CD8-positive, alpha-beta memory T cell (primary cell): ENCODE measurements around the gene ZMYM4. TPM values are rescaled to one million over a fixed set of nuclear protein-coding genes. Genes with fewer than 3 reads are reported as not detected.

ENCODE experiments used
- CTCF ChIA-PET: fragments of 350-600 bp; sonication (Branson Sonifier 250); formaldehyde crosslinking; loops from one replicate; lab custom pipeline; 2021; ENCODE audit warnings: antibody characterized with exemption; lab: Charles Lee
- POLR2A ChIA-PET: fragments of 350-600 bp; sonication (Branson Sonifier 250); formaldehyde crosslinking; loops from one replicate; lab custom pipeline; 2021; ENCODE audit warnings: antibody characterized with exemption; lab: Charles Lee
- DNase-seq, 5 donors: peaks; one replicate each; pipeline versions ENCODE4 v3.0.0 to v3.0.0-alpha.2; 2020 to 2022; ENCODE audit warnings: mixed read lengths in 1 of 5
- H3K27ac ChIP-seq: one replicate; pipeline ENCODE4 v1.7.0; 2013; ENCODE audit warnings: low read depth, mild to moderate bottlenecking, low read length, moderate library complexity
- H3K27me3 ChIP-seq: 2 replicates; pipeline ENCODE4 v1.7.0; 2013; ENCODE audit warnings: low read length, mild to moderate bottlenecking; ENCODE audit not compliant: insufficient read depth, poor library complexity, severe bottlenecking
- H3K36me3 ChIP-seq: 2 replicates; pipeline ENCODE4 v1.7.0; 2013; ENCODE audit warnings: mild to moderate bottlenecking, low read length, moderate library complexity; ENCODE audit not compliant: insufficient read depth
- H3K4me1 ChIP-seq: 2 replicates; pipeline ENCODE4 v1.7.0; 2013; ENCODE audit warnings: mild to moderate bottlenecking, low read length, moderate library complexity; ENCODE audit not compliant: insufficient read depth
- H3K4me3 ChIP-seq: 2 replicates; pipeline ENCODE4 v1.7.0; 2013; ENCODE audit warnings: mild to moderate bottlenecking, low read length
- H3K9me3 ChIP-seq: 2 replicates; pipeline ENCODE4 v1.7.0; 2013; ENCODE audit warnings: mild to moderate bottlenecking, low read length
- H3K27ac Mint-ChIP-seq, 8 donors: one replicate each; pipeline ENCODE4 v1.8.0; 2020 to 2021; ENCODE audit warnings: mixed read lengths in 8 of 8, mild to moderate bottlenecking in 6 of 8, inconsistent platforms in 3 of 8, moderate library complexity in 3 of 8
- H3K27me3 Mint-ChIP-seq, 2 donors: one replicate each; pipeline ENCODE4 v1.8.0; 2020 to 2021; ENCODE audit warnings: mixed read lengths in 2 of 2, mild to moderate bottlenecking in 1 of 2, moderate library complexity in 1 of 2
- H3K36me3 Mint-ChIP-seq, 3 donors: one replicate each; pipeline ENCODE4 v1.8.0; 2020 to 2021; ENCODE audit warnings: mixed read lengths in 3 of 3, inconsistent platforms in 1 of 3, mild to moderate bottlenecking in 1 of 3
- H3K4me1 Mint-ChIP-seq, 3 donors: one replicate each; pipeline ENCODE4 v1.8.0; 2020 to 2021; ENCODE audit warnings: mixed read lengths in 3 of 3, inconsistent platforms in 1 of 3, mild to moderate bottlenecking in 1 of 3
- H3K4me3 Mint-ChIP-seq, 7 donors: one replicate each; pipeline ENCODE4 v1.8.0; 2020 to 2021; ENCODE audit warnings: mixed read lengths in 7 of 7, mild to moderate bottlenecking in 6 of 7, moderate library complexity in 4 of 7, inconsistent platforms in 2 of 7
- H3K9me3 Mint-ChIP-seq, 5 donors: one replicate each; pipeline ENCODE4 v1.8.0; 2020 to 2022; ENCODE audit warnings: mixed read lengths in 5 of 5, mild to moderate bottlenecking in 3 of 5, moderate library complexity in 2 of 5, inconsistent platforms in 1 of 5
- polyA plus RNA-seq: library from polyadenylated mRNA; unstranded; fragments of 300-500 nt; fragmentation: Illumina TruSeq; gene quantifications from one replicate; pipeline ENCODE4 v1.2.3, GENCODE V29; 2021
- total RNA-seq, 2 experiments: library from RNA; stranded (reverse); gene quantifications; one replicate each; pipeline ENCODE4 v1.2.3, GENCODE V29; 2021

ZMYM4 gene
- total and polyA plus RNA-seq, 3 experiments from 2014 or later, result 25.5 to 30.9 (median 26.2) TPM

GRCh38 chr1:35398739-35399138 lies 130.2 kb downstream of the ZMYM4 start:
- peaks cover 15 to 71% (median 31%) of the 10 kb centered on the region in 3 donors for H3K36me3 Mint-ChIP-seq
- Histone ChIP-seq H3K4me1 (no peaks in the 10 kb centered on the region), H3K9me3 (no peaks in the 10 kb centered on the region), H3K27ac (no peak overlapping the region), H3K27me3 (no peaks in the 10 kb centered on the region), H3K36me3 (peaks cover 21% of the 10 kb centered on the region), H3K4me3 (no peak overlapping the region)
- CTCF ChIA-PET, result no interaction called here
- DNase-seq, result no peak
- no peaks in the 10 kb centered on the region for H3K9me3 Mint-ChIP-seq
- H3K27me3 Mint-ChIP-seq, result no peaks in the 10 kb centered on the region
- H3K4me3 Mint-ChIP-seq, result peak overlapping the region in 1 of 7 donors; percentile 41
- H3K4me1 Mint-ChIP-seq, result peaks cover 6 to 14% (median 10%) of the 10 kb centered on the region in 3 donors
- POLR2A ChIA-PET, result no interaction called here
- peak overlapping the region in 2 of 8 donors; percentile 7 to 66 for H3K27ac Mint-ChIP-seq

- peaks cover 22 to 69% (median 26%) of the 10 kb centered on the region in 3 donors for H3K36me3 Mint-ChIP-seq
- DNase-seq, result no peak
- Histone ChIP-seq H3K4me1 (no peaks in the 10 kb centered on the region), H3K36me3 (peaks cover 29% of the 10 kb centered on the region), H3K27ac (no peak overlapping the region), H3K9me3 (no peaks in the 10 kb centered on the region), H3K27me3 (no peaks in the 10 kb centered on the region), H3K4me3 (no peak overlapping the region)
- no peak overlapping the region for H3K4me3 Mint-ChIP-seq
- POLR2A ChIA-PET, result no interaction called here
- H3K9me3 Mint-ChIP-seq, result no peaks in the 10 kb centered on the region
- H3K4me1 Mint-ChIP-seq, result peaks cover 6 to 14% (median 10%) of the 10 kb centered on the region in 3 donors
- CTCF ChIA-PET, result no interaction called here
- peak overlapping the region in 3 of 8 donors; percentile 2 to 8 (median 8) for H3K27ac Mint-ChIP-seq
- no peaks in the 10 kb centered on the region for H3K27me3 Mint-ChIP-seq
Measured at GRCh38 chr1:35401049-35401448, 132.5 kb downstream of the ZMYM4 start.

- H3K36me3 Mint-ChIP-seq, result peaks cover 25 to 68% (median 28%) of the 10 kb centered on the region in 3 donors
- POLR2A ChIA-PET, result no interaction called here
- no peak overlapping the region for H3K4me3 Mint-ChIP-seq
- CTCF ChIA-PET, result interaction anchor here (1.2 kb wide), 1 partner anchor 321 kb away, joined by 3 read pairs; no protein-coding TSS in a partner anchor
- DNase-seq, result no peak
- H3K4me3 ChIP-seq, result no peak overlapping the region
- no peaks in the 10 kb centered on the region for H3K27me3 ChIP-seq
- H3K9me3 ChIP-seq, result no peaks in the 10 kb centered on the region
- no peak overlapping the region for H3K27ac ChIP-seq
- H3K36me3 ChIP-seq, result peaks cover 32% of the 10 kb centered on the region
- H3K27ac Mint-ChIP-seq, result peak overlapping the region in 1 of 8 donors; percentile 23
- no peaks in the 10 kb centered on the region for H3K4me1 ChIP-seq
- H3K4me1 Mint-ChIP-seq, result no peaks in the 10 kb centered on the region
- no peaks in the 10 kb centered on the region for H3K9me3 Mint-ChIP-seq
- H3K27me3 Mint-ChIP-seq, result peaks cover 0 to 1% of the 10 kb centered on the region in 2 donors
Measured at GRCh38 chr1:35406103-35406502, 137.6 kb downstream of the ZMYM4 start.

- H3K9me3 ChIP-seq, result no peaks in the 10 kb centered on the region
- peaks cover 0 to 1% of the 10 kb centered on the region in 2 donors for H3K27me3 Mint-ChIP-seq
- CTCF ChIA-PET, result interaction anchor here (1.0 kb wide), 1 partner anchor 44 kb away, joined by 4 read pairs; no protein-coding TSS in a partner anchor
- H3K36me3 Mint-ChIP-seq, result peaks cover 23 to 63% (median 25%) of the 10 kb centered on the region in 3 donors
- H3K9me3 Mint-ChIP-seq, result no peaks in the 10 kb centered on the region
- no peak overlapping the region for H3K27ac Mint-ChIP-seq
- peaks cover 32% of the 10 kb centered on the region for H3K36me3 ChIP-seq
- H3K27me3 ChIP-seq, result no peaks in the 10 kb centered on the region
- no peak overlapping the region for H3K4me3 ChIP-seq
- POLR2A ChIA-PET, result no interaction called here
- H3K27ac ChIP-seq, result no peak overlapping the region
- no peaks in the 10 kb centered on the region for H3K4me1 ChIP-seq
- no peak overlapping the region for H3K4me3 Mint-ChIP-seq
- no peak for DNase-seq
- H3K4me1 Mint-ChIP-seq, result no peaks in the 10 kb centered on the region
Measured at GRCh38 chr1:35407743-35408142, 139.2 kb downstream of the ZMYM4 start.

- Histone ChIP-seq H3K27me3 (no peaks in the 10 kb centered on the region), H3K4me3 (no peak overlapping the region), H3K27ac (no peak overlapping the region), H3K9me3 (no peaks in the 10 kb centered on the region), H3K4me1 (no peaks in the 10 kb centered on the region), H3K36me3 (peaks cover 32% of the 10 kb centered on the region)
- no peak for DNase-seq
- Mint-ChIP-seq H3K36me3 (peaks cover 23 to 60% (median 25%) of the 10 kb centered on the region in 3 donors), H3K4me3 (no peak overlapping the region), H3K9me3 (no peaks in the 10 kb centered on the region), H3K4me1 (no peaks in the 10 kb centered on the region), H3K27me3 (peaks cover 0 to 1% of the 10 kb centered on the region in 2 donors), H3K27ac (no peak overlapping the region)
- ChIA-PET POLR2A (no interaction called here), CTCF (no interaction called here)
Measured at GRCh38 chr1:35408925-35409324, 140.4 kb downstream of the ZMYM4 start.

- DNase-seq, result no peak
- Histone ChIP-seq H3K4me1 (no peaks in the 10 kb centered on the region), H3K36me3 (no peaks in the 10 kb centered on the region), H3K4me3 (no peak overlapping the region), H3K27me3 (no peaks in the 10 kb centered on the region), H3K9me3 (no peaks in the 10 kb centered on the region), H3K27ac (no peak overlapping the region)
- peaks cover 0 to 2% of the 10 kb centered on the region in 2 donors for H3K27me3 Mint-ChIP-seq
- CTCF ChIA-PET, result no interaction called here
- POLR2A ChIA-PET, result no interaction called here
- peaks cover 0 to 2% (median under 1%) of the 10 kb centered on the region in 3 donors for H3K4me1 Mint-ChIP-seq
- H3K4me3 Mint-ChIP-seq, result no peak overlapping the region
- H3K27ac Mint-ChIP-seq, result peak overlapping the region in 5 of 8 donors; percentile 7 to 60 (median 20)
- peaks cover 5 to 12% (median 7%) of the 10 kb centered on the region in 3 donors for H3K36me3 Mint-ChIP-seq
- no peaks in the 10 kb centered on the region for H3K9me3 Mint-ChIP-seq
Measured at GRCh38 chr1:35426097-35426586, 157.6 kb downstream of the ZMYM4 start.

GRCh38 chr1:35428360-35428759 lies 159.9 kb downstream of the ZMYM4 start:
- H3K27me3 ChIP-seq, result no peaks in the 10 kb centered on the region
- Mint-ChIP-seq H3K4me1 (peaks cover 0 to 14% (median 5%) of the 10 kb centered on the region in 3 donors), H3K4me3 (no peak overlapping the region), H3K27me3 (peaks cover 0 to 2% of the 10 kb centered on the region in 2 donors), H3K36me3 (peaks cover 5 to 21% (median 6%) of the 10 kb centered on the region in 3 donors), H3K27ac (peak overlapping the region in 2 of 8 donors; percentile 11 to 14), H3K9me3 (no peaks in the 10 kb centered on the region)
- H3K27ac ChIP-seq, result no peak overlapping the region
- no peaks in the 10 kb centered on the region for H3K36me3 ChIP-seq
- no peak for DNase-seq
- H3K4me3 ChIP-seq, result no peak overlapping the region
- ChIA-PET POLR2A (no interaction called here), CTCF (no interaction called here)
- no peaks in the 10 kb centered on the region for H3K4me1 ChIP-seq
- H3K9me3 ChIP-seq, result no peaks in the 10 kb centered on the region

GRCh38 chr1:35430762-35431161 lies 162.3 kb downstream of the ZMYM4 start:
- Histone ChIP-seq H3K9me3 (no peaks in the 10 kb centered on the region), H3K36me3 (peaks cover 9% of the 10 kb centered on the region), H3K27ac (no peak overlapping the region), H3K27me3 (no peaks in the 10 kb centered on the region), H3K4me3 (no peak overlapping the region), H3K4me1 (no peaks in the 10 kb centered on the region)
- Mint-ChIP-seq H3K4me3 (no peak overlapping the region), H3K4me1 (peaks cover 0 to 14% (median 5%) of the 10 kb centered on the region in 3 donors), H3K27me3 (peaks cover 0 to 2% of the 10 kb centered on the region in 2 donors), H3K27ac (peak overlapping the region in 2 of 8 donors; percentile 56 to 66), H3K36me3 (peaks cover 5 to 42% (median 15%) of the 10 kb centered on the region in 3 donors), H3K9me3 (no peaks in the 10 kb centered on the region)
- CTCF ChIA-PET, result no interaction called here
- POLR2A ChIA-PET, result no interaction called here
- DNase-seq, result no peak
